HG03103 (cell line): ENCODE measurements around the gene CAMTA1.
"Not testable (repeated sequence)": the region's sequence is repeated elsewhere in the genome, so short reads cannot be mapped to it uniquely, and the experiment has no call there.

Experiments
- ATAC-seq: cut with Tn5 transposase; IDR thresholded peaks from one replicate; pipeline ENCODE4 v1.9.1; 2021; ENCODE audit warnings: low read depth; ENCODE audit not compliant: unreplicated experiment

The CAMTA1 gene

DNA sequence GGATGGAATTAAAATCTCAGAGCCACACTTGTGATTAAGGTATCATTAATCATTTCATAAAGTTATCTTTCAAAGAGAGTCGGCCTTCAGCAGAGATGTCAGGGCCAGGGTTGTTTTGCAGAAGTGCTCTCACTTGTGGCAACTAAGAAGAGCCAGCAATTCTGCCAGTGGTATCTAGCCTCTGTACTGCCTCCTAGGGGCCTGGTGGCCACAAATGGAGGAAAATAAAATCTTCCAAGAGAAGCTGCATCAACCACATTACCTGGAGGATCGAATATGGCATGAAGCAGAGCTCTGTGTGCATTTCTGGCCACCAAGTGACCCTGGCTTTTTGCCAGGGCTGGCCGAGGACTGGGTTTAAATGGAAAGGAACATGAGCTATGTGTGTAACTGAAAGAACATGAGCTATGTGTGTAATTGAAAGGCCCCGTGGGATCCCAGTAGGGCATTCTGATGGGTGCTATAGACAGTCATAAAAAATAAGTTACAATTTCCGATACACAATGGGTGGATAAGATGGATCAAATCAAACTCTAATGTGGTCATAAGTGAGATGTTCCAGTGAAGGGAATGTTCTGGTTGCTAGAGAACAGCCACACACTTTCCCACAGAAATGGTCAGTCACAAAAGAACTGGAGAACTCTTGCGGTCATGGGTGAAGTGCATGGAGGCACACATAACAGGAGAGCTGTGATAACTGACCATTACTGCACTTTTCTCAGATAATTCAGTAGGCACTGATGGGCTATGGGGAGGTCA is 335.8 kb downstream of the CAMTA1 start:
- no peak for ATAC-seq

DNA sequence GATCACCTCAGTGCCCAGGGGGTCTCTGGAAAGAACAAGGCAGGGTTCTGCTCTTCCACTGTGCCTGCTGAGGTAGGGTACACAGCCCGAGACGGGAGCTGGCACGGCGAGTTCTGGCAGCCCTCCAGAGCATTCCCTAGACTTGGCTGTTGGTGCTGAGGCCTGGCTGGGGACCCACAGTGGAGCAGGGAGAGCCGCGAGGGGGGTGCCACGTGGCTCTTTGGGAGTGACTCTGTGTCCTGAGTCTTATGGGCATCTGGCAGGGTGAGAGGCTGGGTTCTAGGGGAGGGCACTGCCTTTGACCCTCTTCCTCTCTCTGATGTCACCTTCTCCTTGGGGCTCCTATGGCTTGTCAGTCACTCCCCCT is 336.4 kb downstream of the CAMTA1 start:
- no peak for ATAC-seq

GRCh38 chr1:7127322-7128075 is 342.2 kb downstream of the CAMTA1 start:
- ATAC-seq, result no peak

DNA sequence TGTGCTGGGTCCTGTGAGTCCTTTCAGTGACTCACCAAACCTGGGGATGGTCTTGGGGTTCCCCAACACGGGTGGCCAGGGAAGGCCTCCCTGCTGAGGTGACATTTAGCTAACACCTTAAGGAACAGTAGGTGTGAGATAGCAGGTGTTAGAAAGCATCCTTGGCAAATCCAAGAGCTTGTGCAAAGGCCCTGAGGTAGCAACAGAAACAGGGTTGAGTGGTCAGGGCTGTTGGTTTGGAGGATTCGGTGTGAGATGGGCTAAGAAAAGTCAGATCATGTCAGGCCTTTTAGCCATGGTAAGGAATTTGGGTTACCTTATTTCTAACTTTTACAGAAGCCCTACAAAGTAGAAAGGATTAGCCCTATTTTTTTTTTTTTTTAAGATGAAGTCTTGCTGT is 343.0 kb downstream of the CAMTA1 start:
- no peak for ATAC-seq

DNA sequence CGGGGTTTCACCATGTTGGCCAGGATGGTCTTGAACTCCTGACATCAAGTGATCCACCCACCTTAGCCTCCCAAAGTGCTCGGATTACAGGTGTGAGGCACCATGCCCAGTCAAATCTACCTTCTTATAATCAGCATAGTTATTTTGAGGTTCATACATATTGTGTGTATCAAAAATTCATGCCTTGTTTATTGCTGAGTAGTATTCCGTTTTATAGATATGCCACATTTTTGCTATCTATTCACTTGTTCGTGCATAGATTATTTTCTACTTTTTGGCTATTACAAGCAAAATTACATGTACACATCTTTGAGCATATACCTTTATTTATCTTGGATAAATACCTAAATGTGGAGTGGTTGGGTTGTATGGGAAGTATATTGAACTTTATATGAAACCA is 344.9 kb downstream of the CAMTA1 start:
- no peak for ATAC-seq

DNA sequence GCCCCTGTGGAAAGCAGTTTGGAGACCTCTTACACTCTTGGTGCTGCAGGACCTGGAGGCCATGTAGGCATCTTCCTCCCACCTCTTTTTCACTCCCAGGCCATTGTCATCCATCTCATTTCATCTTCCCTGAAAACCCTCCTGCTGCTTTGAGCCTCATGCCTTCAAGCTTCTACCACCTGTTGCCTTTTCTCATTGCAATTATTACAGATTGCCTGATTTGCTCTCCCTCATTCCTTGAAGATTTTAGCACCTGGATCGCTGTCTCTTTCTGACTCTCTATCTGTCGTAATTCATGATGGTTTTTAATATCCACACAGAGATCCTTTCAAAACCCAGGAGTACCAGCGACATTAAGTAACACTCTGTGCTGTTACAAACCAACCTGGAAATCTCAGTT is 350.2 kb downstream of the CAMTA1 start:
- ATAC-seq, result no peak

GRCh38 chr1:7136166-7136953 is 351.1 kb downstream of the CAMTA1 start:
- no peak for ATAC-seq

DNA sequence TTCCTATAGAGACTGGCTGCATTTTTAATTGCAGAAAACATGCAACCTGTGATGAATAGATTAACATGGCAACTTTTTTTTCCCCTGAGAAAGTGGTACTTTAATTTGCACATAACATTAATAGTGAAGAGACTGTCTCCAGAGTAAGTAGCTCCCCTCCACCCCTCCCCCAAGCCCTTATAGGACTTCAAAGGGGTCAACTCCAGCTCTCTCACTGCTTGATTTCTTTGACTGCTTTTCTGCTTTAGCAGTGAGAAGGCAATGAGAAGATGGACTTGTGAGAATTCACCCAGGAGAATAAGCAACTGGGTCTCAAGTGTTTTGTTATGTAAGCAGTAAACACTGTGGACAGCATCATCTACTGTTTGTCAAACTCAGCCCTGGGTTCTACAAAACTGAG is 355.0 kb downstream of the CAMTA1 start:
- ATAC-seq, result no peak

DNA sequence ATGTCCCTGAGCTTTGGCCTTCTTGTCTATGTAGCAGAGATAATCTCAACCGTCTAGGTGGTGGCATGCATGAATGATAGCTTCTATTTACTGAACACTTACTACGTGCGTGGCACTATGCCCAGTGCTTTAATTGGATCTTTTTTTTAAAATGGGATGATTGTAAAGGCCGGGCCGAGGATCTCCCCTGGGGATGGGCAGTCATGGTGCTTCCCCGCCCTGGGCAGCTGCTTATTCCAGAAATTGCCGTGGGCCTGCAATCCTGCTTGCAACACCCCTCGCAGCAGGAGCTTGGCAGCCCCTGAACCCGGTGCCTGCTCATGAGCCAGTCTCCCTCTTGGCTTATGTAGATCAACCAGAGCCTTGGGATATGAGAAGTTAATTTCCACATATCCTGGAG is 360.7 kb downstream of the CAMTA1 start:
- ATAC-seq, result no peak

DNA sequence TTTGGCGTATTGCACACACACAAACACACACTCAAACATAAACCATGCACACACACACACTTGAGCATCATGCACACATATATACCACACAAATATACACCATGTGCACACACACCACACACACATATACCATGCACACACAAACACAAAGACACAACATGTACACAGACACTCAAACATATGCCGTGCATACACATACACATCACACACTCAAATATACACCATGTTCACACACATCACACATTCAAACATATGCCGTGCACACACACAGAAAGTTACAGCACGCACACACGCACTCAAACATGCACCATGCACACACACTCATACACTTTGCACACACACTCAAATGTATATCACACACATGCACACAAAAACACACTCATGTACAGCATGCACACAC is 361.5 kb downstream of the CAMTA1 start:
- ATAC-seq, result no peak

GRCh38 chr1:7147581-7148282 is 362.5 kb downstream of the CAMTA1 start:
- ATAC-seq, result not testable (repeated sequence)

DNA sequence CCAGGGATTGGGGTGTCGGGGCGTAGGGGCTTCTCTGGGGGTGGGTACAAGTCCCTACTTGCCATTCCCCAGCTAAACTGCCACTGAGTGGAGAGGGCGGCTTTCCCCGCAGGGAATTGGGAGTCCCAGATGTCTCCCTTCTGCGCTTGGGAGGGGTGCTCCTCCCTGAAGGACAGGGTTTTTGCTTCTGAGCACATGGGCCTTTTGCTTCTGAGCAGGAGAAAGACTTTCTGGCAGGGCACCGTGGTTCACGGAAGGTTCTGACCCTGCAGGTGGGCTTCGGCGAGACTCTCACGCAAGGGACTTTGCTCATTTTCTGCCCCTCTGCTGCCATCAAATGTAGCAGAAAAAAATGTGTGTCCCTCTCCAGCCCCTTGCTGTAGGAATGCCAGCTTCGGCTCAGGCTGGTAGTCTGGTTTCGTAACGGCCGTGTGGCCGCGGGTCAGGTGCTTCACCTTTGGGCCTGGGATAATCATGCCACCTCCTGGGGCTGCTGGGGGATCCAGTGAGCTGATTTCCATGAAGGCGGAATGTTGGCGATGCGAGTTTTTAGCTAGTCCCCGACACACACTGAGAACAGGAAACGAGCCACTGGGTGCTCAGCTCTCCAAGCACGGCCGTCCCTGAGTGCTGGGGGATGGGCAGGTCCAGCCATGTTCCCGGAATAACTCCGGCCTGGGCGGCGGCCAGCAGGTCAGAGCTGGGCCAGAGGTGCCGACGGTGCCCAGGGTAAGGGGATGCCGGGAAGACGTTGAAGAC is 364.0 kb downstream of the CAMTA1 start:
- no peak for ATAC-seq

DNA sequence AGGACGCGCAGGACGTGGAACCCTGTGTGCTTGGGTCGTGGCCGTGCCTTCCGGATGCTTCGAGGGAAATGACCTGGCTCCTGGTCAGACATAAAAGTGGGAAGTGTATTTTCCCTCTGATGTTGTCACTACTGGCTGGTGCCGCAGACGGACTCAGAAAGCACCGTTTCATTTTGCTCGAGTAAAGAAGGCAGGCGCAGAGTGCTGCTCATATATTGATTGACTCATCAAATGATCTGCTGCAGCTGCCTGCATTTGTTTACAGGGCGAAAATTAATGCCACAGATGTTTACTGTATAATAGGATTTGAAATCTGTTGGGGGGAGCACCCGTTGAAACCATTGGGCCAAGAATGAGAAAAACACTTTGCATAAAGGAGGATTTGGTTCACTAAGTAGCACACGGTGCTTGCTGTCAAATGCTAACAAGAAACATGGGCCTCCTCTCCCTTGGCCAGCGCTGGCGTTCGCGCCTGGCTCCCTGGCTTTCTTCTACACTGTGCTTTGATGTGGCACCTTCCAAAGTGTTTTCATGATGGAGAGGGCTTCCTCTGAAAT is 365.5 kb downstream of the CAMTA1 start:
- no peak for ATAC-seq

DNA sequence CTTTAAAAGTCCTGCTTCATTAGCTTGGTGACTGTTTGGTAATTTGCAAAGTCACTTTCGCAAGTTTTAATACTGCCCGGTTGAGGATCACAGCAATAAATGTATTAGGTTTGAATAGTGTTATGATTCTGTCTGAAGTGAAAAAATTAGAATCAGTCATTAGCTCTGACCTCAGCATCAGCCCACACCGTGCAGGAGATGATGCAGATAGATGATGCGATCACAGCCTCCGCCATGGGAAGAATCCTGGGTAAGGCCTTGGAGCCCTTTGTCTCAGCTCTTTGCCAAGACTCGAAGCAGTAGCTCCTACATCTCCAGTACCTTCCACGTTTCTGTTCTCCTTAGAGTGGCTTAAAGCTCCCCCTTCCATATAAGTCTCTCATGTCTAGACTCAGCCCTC is 366.7 kb downstream of the CAMTA1 start:
- no peak for ATAC-seq

GRCh38 chr1:7152655-7153054 is 367.4 kb downstream of the CAMTA1 start:
- no peak for ATAC-seq

DNA sequence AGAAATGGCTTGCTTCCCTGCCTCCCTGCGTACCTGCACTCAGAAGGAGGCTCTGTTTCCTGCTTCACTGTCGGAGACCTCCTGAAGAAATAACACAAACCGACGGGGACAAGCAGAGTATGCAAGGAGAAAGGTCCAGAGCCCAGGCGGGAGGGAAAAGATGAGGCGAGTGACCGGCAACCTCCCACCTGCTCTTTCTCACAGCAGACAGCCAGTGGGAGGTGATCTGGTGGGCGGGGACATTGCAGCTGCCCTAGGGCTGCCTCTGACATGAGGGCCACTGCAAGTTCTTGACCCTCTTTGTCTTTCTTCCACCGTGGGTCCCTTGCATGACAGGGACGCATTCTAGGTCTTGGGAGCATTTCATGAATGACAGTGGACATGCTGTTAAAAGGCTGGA is 368.2 kb downstream of the CAMTA1 start:
- ATAC-seq, result no peak

- ATAC-seq, result no peak
Observed at GRCh38 chr1:7159116-7159781, 374.0 kb downstream of the CAMTA1 start.

GRCh38 chr1:7168554-7168953 is 383.3 kb downstream of the CAMTA1 start:
- ATAC-seq, result not testable (repeated sequence)

GRCh38 chr1:7171168-7171567 is 385.9 kb downstream of the CAMTA1 start:
- ATAC-seq, result no peak
